Right lobe of liver (tissue), 6 donors: Measurements from ENCODE around the gene TTLL4. TPM values are rescaled to one million over a fixed set of nuclear protein-coding genes. Genes with fewer than 3 reads are reported as not detected.

Experiments used
- ATAC-seq, 4 donors: fragments of 200-7000 bp; cut with Tn5 transposase; one replicate each; pipeline ENCODE4 v1.9.1; 2020; ENCODE audit warnings: mild to moderate bottlenecking in 4 of 4, moderate library complexity in 4 of 4
- DNase-seq, 3 donors: peaks; one replicate each; pipeline ENCODE4 v3.0.0-alpha.2; 2020
- H3K27ac ChIP-seq, 3 donors: fragments of 200-600 bp; one replicate each; pipeline ENCODE4 v1.8.0; 2022
- H3K27me3 ChIP-seq, 2 donors: fragments of 200-600 bp; one replicate each; pipeline ENCODE4 v1.8.0; 2022
- H3K36me3 ChIP-seq, 4 donors: fragments of 200-600 bp; sonication (generic) in 1 of 4; one replicate each; pipeline versions ENCODE4 v1.5.1 to v1.8.0; 2017 to 2022; ENCODE audit warnings: control low read depth in 1 of 4
- H3K4me1 ChIP-seq, 4 donors: fragments of 200-600 bp; sonication (generic) in 1 of 4; one replicate each; pipeline versions ENCODE4 v1.5.1 to v1.8.0; 2017 to 2022; ENCODE audit warnings: control low read depth in 1 of 4
- H3K4me3 ChIP-seq, 3 donors: fragments of 200-600 bp; one replicate each; pipeline ENCODE4 v1.8.0; 2022
- H3K9me3 ChIP-seq, 4 donors: fragments of 200-600 bp; sonication (generic) in 1 of 4; one replicate each; pipeline versions ENCODE4 v1.5.1 to v1.8.0; 2017 to 2022; ENCODE audit warnings: control low read depth in 1 of 4
- CTCF ChIP-seq, 4 donors: fragments of 200-600 bp in 3 of 4; fragments of 450-650 bp in 1 of 4; IDR thresholded peaks; one replicate each; pipeline versions ENCODE4 v1.5.1 to v1.8.0; 2016 to 2022; ENCODE audit warnings: antibody characterized with exemption in 4 of 4, mild to moderate bottlenecking in 2 of 4
- POLR2A ChIP-seq: fragments of 450-650 bp; IDR thresholded peaks from one replicate; pipeline ENCODE4 v1.6.1; 2017; ENCODE audit warnings: antibody characterized with exemption, mild to moderate bottlenecking
- WGBS: methylation state at CpG from one replicate; pipeline ENCODE4 v1.1.6; 2018; ENCODE audit warnings: low coverage, low lambda C conversion rate; ENCODE audit not compliant: insufficient coverage; ENCODE audit errors: missing lambda C conversion rate; 5-methylcytosine and 5-hydroxymethylcytosine counted together
- intact Hi-C, 2 donors: fragments of 100-400 bp; cut with DNase I; formaldehyde crosslinking; loops; one replicate each; pipeline versions ENCODE4 v1.11.2 to v1.14.1; 2022
- total RNA-seq, 6 experiments: library from RNA; depleted of rRNA in 2 of 6; stranded (reverse); fragments of >200 nt in 2 of 6; fragmentation: NEBNext Ultra II Directional in 3 of 6; extraction: Animal tissue kit (Norgen Biotek cat#: 25700) in 3 of 6; gene quantifications; one replicate each; pipeline versions ENCODE4 v1.1.0 to v1.2.4, GENCODE V29; 2016 to 2023
- donor health status: DM: no; HTN: yes; CAD: no.
- donor health status: DM: no; HTN: no; CAD: no.
- donor health status: DM: no; HTN: no; CAD: no.
- donor health status: DM: no; HTN: yes; CAD: no.
- donor health status: DM: no; HTN: yes; CAD: no.

TTLL4 gene
- total RNA-seq, 6 experiments from 2014 or later = 8.2 to 14.8 (median 11.6) TPM

GRCh38 chr2:218719457-218719856, 8.8 kb downstream of the TTLL4 start:
- intact Hi-C loops = loop anchor here in 1 of 2 donors (10.0 kb wide), 1 partner anchor 115 kb away; the partner anchor contains the start of gene PRKAG3
- no peak for ATAC-seq
- Histone ChIP-seq H3K9me3 (no peaks in the 10 kb centered on the region), H3K27me3 (no peaks in the 10 kb centered on the region), H3K36me3 (peaks cover 0 to 6% (median 0%) of the 10 kb centered on the region in 4 donors), H3K4me3 (no peak overlapping the region), H3K27ac (no peak overlapping the region), H3K4me1 (peaks cover 0 to 8% (median 0%) of the 10 kb centered on the region in 4 donors)
- WGBS = 42% methylated on average over 2 of the region's 3 CpGs
- DNase-seq = no peak
- TF ChIP-seq POLR2A = no peak
- TF ChIP-seq CTCF (IDR thresholded peaks at IDR 0.05) = no peak

- Histone ChIP-seq H3K9me3 (no peaks in the 10 kb centered on the region), H3K27ac (no peak overlapping the region), H3K27me3 (no peaks in the 10 kb centered on the region), H3K4me3 (no peak overlapping the region), H3K4me1 (peaks cover 0 to 8% (median 0%) of the 10 kb centered on the region in 4 donors), H3K36me3 (peaks cover 0 to 6% (median 0%) of the 10 kb centered on the region in 4 donors)
- intact Hi-C loops = loop anchor here in 1 of 2 donors (10.0 kb wide), 1 partner anchor 134 kb away; the partner anchor contains the start of gene WNT6
- ATAC-seq (no peak), DNase-seq (no peak)
- WGBS = 90% methylated on average over 14 of the region's 19 CpGs
- no peak for TF ChIP-seq CTCF (IDR thresholded peaks at IDR 0.05)
- TF ChIP-seq POLR2A = no peak
Measured at GRCh38 chr2:218720048-218721041, 9.7 kb downstream of the TTLL4 start.

GRCh38 chr2:218721488-218721887, 10.9 kb downstream of the TTLL4 start:
- H3K36me3 ChIP-seq = no peaks in the 10 kb centered on the region
- DNase-seq (no peak), ATAC-seq (peak; percentile 11 to 88 (median 46))
- no peak overlapping the region for H3K27ac ChIP-seq
- no peak overlapping the region for H3K4me3 ChIP-seq
- H3K9me3 ChIP-seq = peaks cover 0 to 7% (median 0%) of the 10 kb centered on the region in 4 donors
- H3K27me3 ChIP-seq = no peaks in the 10 kb centered on the region
- TF ChIP-seq POLR2A (no peak), CTCF (IDR thresholded peaks at IDR 0.05) (no peak)
- H3K4me1 ChIP-seq = peaks cover 0 to 8% (median 0%) of the 10 kb centered on the region in 4 donors
- intact Hi-C loops = loop anchor here in 1 of 2 donors (10.0 kb wide), 1 partner anchor 133 kb away; the partner anchor contains the start of gene WNT6

- H3K27ac ChIP-seq = no peak overlapping the region
- intact Hi-C loops = loop anchor here in 1 of 2 donors (10.0 kb wide), 1 partner anchor 133 kb away; the partner anchor contains the start of gene WNT6
- no peak for DNase-seq
- TF ChIP-seq CTCF (IDR thresholded peaks at IDR 0.05) (no peak), POLR2A (no peak)
- ATAC-seq = no peak
- H3K27me3 ChIP-seq = no peaks in the 10 kb centered on the region
- 55% methylated on average over 2 of the region's 2 CpGs for WGBS
- peaks cover 0 to 9% (median 0%) of the 10 kb centered on the region in 4 donors for H3K9me3 ChIP-seq
- no peaks in the 10 kb centered on the region for H3K36me3 ChIP-seq
- peaks cover 0 to 8% (median 0%) of the 10 kb centered on the region in 4 donors for H3K4me1 ChIP-seq
- H3K4me3 ChIP-seq = no peak overlapping the region
Measured at GRCh38 chr2:218721934-218722333, 11.3 kb downstream of the TTLL4 start.
